Activated naive CD4-positive, alpha-beta T cell treated with Interleukin-2 at 50 U/mL for 16 hours (primary cell): Measurements from ENCODE around the gene ATOX1.

ENCODE experiments used
- DNase-seq: peaks from one replicate; pipeline ENCODE4 v3.0.0-alpha.2; 2020

The ATOX1 gene

GRCh38 chr5:151766975-151767374 lies 8.5 kb upstream of the ATOX1 start:
- no peak for DNase-seq

DNA sequence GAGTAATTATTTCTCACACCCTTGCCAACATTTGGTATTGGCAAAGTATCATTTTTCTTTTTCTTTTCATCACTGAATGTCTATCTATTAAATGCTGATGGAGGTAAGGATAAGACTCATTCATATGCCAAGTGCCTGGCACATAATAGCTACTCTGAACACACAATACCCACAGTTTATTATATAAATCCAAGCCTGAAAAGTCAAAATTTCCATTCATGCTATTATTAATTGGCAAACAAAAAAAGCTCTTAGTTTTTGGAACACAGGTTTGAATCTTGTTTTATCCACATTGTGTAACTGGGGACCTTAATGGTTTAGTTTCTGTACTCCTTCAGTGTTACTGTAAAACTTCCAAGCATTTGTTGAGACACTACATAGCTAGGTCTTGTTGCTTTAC lies 6.4 kb upstream of the ATOX1 start:
- DNase-seq: no peak

DNA sequence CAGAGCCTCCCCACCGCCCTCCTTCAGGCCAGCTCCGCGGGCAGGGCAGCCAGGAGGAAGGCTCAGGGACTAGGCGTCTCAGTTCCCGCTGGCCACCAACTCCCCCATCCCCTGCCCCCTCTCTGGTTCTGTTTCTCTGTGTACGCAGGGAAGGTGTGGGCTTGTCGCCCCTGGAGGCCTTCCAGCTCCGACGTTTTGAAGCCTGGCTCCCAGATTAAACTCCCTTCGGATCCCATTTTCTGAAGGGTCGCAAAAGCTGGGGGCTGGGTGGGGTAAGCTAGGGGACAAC lies 346 bp downstream of the ATOX1 start:
- DNase-seq: no peak

DNA sequence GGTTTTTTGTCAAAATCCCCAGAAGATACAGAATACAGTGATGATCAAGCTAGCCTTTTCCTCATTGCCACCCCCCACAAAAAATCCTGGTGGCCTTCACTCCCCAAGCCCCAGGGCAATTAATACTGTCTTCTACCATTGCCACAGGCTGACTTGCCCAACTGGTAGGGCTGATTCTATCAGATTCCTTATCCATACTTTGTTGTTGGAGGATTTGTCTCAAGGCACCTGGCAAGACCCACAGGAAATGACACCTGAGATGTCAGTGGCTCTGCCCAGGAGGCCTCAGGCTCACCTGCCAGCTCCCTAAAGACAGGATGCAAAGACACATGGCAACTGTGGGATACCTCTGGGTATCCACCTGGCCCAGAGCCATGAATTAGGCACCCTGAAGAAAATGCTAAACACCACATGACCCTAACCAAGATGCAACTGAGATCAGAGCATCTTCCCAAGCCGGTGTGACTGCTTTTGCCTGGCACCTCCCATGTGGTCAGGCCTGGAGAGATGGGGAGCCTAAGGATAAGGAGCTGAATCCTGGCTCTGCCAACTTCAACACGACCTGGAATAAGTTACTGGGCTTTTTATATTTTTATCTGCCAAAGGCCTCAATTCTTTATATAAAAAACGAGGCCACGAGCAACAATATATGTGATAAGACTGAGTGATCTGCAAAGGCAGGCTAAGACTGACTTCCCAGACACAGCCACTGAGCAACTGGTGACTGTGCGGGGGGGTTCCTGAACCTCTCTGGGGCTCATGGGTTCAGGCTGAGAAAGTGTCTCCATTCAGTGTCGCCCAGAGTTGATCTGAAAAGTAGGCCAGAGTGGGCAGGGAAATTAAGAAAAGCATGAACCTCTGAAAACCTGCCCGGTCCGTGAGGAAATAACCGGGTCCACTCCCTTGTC lies 944 bp downstream of the ATOX1 start:
- DNase-seq: peak; percentile 48

- no peak for DNase-seq
Observed at GRCh38 chr5:151755383-151755782, 3.0 kb downstream of the ATOX1 start.

- DNase-seq: no peak
Observed at GRCh38 chr5:151751593-151751992, 6.8 kb downstream of the ATOX1 start.

- no peak for DNase-seq
Observed at GRCh38 chr5:151751091-151751490, 7.3 kb downstream of the ATOX1 start.

DNA sequence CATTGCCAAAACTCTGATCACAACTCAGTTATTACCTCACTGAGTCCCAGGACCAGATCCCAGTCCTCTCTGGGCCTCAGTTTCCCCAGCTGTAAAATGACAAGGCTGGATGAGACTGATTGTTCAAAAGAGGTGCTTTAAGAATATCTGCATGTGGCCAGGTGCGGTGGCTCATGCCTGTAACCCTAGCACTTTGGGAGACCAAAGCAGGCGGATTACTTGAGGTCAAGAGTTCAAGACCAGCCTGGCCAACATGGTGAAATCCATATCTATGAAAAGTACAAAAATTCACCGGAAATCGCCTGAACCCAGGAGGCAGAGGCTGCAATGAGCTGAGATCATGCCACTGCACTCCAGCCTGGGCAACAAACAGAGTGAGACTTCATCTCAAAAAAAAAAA lies 8.3 kb downstream of the ATOX1 start:
- no peak for DNase-seq

- DNase-seq: peak; percentile 23
Observed at GRCh38 chr5:151745071-151745705, 13.2 kb downstream of the ATOX1 start.

- DNase-seq: no peak
Observed at GRCh38 chr5:151743530-151743929, 14.9 kb downstream of the ATOX1 start.

DNA sequence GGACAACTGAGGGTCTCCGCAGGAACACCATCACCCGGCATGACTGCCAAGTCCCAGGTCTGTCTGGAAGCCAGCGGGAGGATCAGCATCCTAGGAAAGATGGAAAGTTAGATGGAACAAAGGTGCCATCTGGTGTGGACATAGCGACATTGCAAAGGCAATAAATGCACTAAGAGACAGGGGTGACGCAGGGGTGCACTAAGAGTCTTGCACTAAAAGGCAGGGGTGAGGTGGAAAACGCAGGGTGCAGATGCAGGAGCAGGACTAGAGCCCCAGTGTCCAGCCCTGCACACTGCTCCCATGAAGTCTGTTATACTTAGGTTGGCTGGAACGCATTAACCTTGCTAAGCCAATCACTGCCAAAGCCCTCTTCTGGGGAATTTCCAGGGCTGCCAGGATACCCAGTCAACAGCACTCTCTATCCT lies 15.5 kb downstream of the ATOX1 start:
- DNase-seq: no peak

DNA sequence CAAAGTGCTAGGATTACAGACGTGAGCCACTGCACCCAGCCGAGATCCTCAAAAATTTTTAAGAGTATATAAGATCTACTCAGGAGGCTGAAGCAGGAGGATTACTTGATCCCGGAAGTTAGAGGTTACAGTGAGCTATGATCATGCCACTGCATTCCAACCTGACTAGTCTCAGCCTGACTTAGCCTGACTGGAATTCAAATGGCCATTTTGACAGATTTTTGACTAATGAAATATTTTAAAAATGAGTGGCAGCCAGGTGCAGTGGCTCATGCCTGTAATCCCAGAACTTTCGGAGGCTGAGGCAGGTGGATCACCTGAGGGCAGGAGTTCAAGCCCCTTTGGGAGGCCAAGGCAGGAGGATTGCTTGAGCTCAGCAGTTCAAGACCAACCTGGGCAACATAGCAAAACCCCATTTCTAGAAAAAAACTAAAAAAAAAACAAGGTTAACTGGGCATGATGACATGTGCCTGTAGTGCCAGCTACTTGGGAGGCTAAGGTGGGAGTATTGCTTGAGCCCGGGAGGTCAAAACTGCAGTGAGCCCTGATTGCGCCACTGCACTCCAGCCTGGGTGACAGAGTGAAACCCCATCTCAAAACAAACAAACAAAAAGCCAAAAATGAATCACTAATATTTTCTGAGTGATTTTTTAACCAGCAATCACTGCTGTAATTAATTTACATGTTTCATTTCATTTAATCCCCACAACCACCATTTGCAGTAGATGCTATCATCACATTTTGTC lies 16.6 kb downstream of the ATOX1 start:
- no peak for DNase-seq

DNA sequence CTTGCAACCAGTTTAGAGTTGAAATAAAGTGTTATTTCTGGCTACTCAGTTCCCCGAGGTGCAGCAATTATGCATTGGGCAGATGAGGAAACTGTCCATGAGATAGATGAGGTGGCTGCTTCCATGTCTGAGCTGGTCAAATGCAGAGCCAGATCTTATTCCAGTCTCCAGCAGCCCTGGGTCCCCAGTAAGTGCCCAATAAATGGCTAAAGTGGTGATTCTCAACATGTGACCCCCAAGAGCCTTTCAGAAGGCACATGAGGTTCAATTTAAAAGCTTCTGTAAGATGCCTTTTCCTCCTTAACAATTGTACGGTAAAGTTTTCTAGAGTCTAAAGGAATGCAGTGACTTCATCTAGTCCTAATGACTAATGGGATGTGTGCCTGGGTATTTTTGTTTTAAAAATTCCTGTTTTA lies 17.5 kb downstream of the ATOX1 start:
- DNase-seq: no peak

GRCh38 chr5:151740336-151740942 lies 18.0 kb downstream of the ATOX1 start:
- DNase-seq: peak; percentile 43

- DNase-seq: no peak
Observed at GRCh38 chr5:151739939-151740335, 18.5 kb downstream of the ATOX1 start.

- no peak for DNase-seq
Observed at GRCh38 chr5:151739395-151739794, 19.0 kb downstream of the ATOX1 start.

- no peak for DNase-seq
Observed at GRCh38 chr5:151738125-151738848, 20.1 kb downstream of the ATOX1 start.

DNA sequence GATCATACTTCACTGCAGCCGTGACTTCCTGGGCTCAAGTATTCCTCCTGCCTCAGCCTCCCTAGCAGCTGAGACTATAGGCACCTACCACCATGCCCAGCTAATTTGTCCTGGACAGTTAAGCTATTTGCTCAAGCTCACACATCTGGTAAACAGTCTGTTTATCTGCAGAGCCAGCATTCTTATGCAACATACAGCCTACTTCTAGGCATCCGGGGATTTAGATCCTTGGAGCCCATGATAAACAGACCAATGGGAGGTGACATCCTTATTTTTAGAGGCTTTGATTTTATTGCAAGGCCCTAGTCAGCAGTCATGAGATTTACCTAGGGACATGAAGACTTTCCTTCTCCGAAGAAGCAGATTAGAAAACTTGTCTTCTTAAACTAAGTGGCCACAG lies 21.0 kb downstream of the ATOX1 start:
- no peak for DNase-seq

GRCh38 chr5:151735646-151736045 lies 22.8 kb downstream of the ATOX1 start:
- DNase-seq: no peak

- DNase-seq: no peak
Observed at GRCh38 chr5:151734064-151734408, 24.4 kb downstream of the ATOX1 start.

- no peak for DNase-seq
Observed at GRCh38 chr5:151733358-151734063, 24.9 kb downstream of the ATOX1 start.

- DNase-seq: no peak
Observed at GRCh38 chr5:151730381-151730780, 28.1 kb downstream of the ATOX1 start.
